GM12891 (cell line): ENCODE results near the gene RRP15.

Source experiments
- POLR2A ChIP-seq: IDR thresholded peaks from 2 replicates; pipeline ENCODE4 v1.6.1; 2011; ENCODE audit warnings: low read depth, low read length, control low read depth
- POLR2AphosphoS5 ChIP-seq: IDR thresholded peaks from 2 replicates; pipeline ENCODE4 v1.6.1; 2011; ENCODE audit warnings: low read depth, low read length, control low read depth
- POU2F2 ChIP-seq: IDR thresholded peaks from 2 replicates; pipeline ENCODE4 v1.6.1; 2011; ENCODE audit warnings: low read depth, mild to moderate bottlenecking, control low read depth, low read length, moderate library complexity

- TF ChIP-seq POLR2A (no peak), POLR2AphosphoS5 (no peak), POU2F2 (no peak)
These were observed 51.2 kb downstream of the RRP15 start for GRCh38 chr1:218336328-218336727.
